OCI-LY7 (cell line): ENCODE data around the gene IGSF9. TPM values are rescaled to one million over a fixed set of nuclear protein-coding genes. Genes with fewer than 3 reads are reported as not detected.
A peak's percentile ranks its signal among the peaks of the same experiment; 100 is the strongest.

Source experiments
- BruUV-seq: library from RNA; stranded (reverse); fragments of 400-500 nt; replicated peaks from 2 replicates; lab custom pipeline; 2021; lab: Mats Ljungman, UMichigan
- CTCF ChIA-PET: fragments of 300-600 bp; sonication (Branson Sonifier 250); formaldehyde crosslinking; loops from one replicate; lab custom pipeline; 2022; ENCODE audit warnings: antibody characterized with exemption; ENCODE audit not compliant: unreplicated experiment; lab: Charles Lee
- POLR2A ChIA-PET: fragments of 300-600 bp; sonication (Branson Sonifier 250); formaldehyde crosslinking; loops from one replicate; lab custom pipeline; 2022; ENCODE audit warnings: antibody characterized with exemption; lab: Charles Lee
- DNase-seq: peaks from one replicate; pipeline ENCODE4 v3.0.0-alpha.2; 2015; ENCODE audit warnings: low spot score
- H2AFZ ChIP-seq: fragments of 200-600 bp; sonication (generic), shearing (Covaris generic); 2 replicates; pipeline ENCODE4 v1.6.1; 2014; ENCODE audit warnings: mild to moderate bottlenecking, antibody characterized with exemption, low read length, moderate library complexity
- H3K27ac ChIP-seq: fragments of 200-600 bp; sonication (generic); 2 replicates; pipeline ENCODE4 v1.5.1; 2014; ENCODE audit warnings: mixed run types, low read depth, mild to moderate bottlenecking, moderate library complexity, low read length, inconsistent platforms; ENCODE audit not compliant: poor library complexity, severe bottlenecking
- H3K36me3 ChIP-seq: fragments of 200-600 bp; sonication (generic); 2 replicates; pipeline ENCODE4 v1.6.1; 2014; ENCODE audit warnings: mild to moderate bottlenecking, antibody characterized with exemption, low read length, moderate library complexity, mixed read lengths; ENCODE audit not compliant: insufficient read depth
- H3K4me1 ChIP-seq: fragments of 200-600 bp; sonication (generic); 2 replicates; pipeline ENCODE4 v1.5.1; 2014; ENCODE audit warnings: mild to moderate bottlenecking, low read length; ENCODE audit not compliant: insufficient read depth, poor library complexity, severe bottlenecking
- H3K4me2 ChIP-seq: fragments of 200-600 bp; sonication (generic); 2 replicates; pipeline ENCODE4 v1.6.1; 2014; ENCODE audit warnings: mild to moderate bottlenecking, low read length
- H3K4me3 ChIP-seq: fragments of 200-600 bp; sonication (generic); 2 replicates; pipeline ENCODE4 v1.5.1; 2014; ENCODE audit warnings: mild to moderate bottlenecking, low read depth, low read length; ENCODE audit not compliant: poor library complexity, severe bottlenecking
- H3K79me2 ChIP-seq: fragments of 200-600 bp; sonication (generic); 2 replicates; pipeline ENCODE4 v1.6.1; 2016; ENCODE audit warnings: low read depth, mild to moderate bottlenecking, low read length, moderate library complexity, mixed read lengths; ENCODE audit not compliant: insufficient read depth
- H3K9me2 ChIP-seq: fragments of 200-600 bp; sonication (generic); 2 replicates; pipeline ENCODE4 v1.6.1; 2016; ENCODE audit warnings: mild to moderate bottlenecking, low read length, mixed read lengths; ENCODE audit not compliant: insufficient read depth
- H3K9me3 ChIP-seq: fragments of 200-600 bp; sonication (generic); 2 replicates; pipeline ENCODE4 v1.6.1; 2014; ENCODE audit warnings: mild to moderate bottlenecking, mixed run types, low read length, mixed read lengths
- H4K20me1 ChIP-seq: fragments of 200-600 bp; sonication (generic); 2 replicates; pipeline ENCODE4 v1.6.1; 2014; ENCODE audit warnings: mild to moderate bottlenecking, antibody characterized with exemption, low read length, moderate library complexity, mixed read lengths; ENCODE audit not compliant: insufficient read depth
- EZH2phosphoT487 ChIP-seq: fragments of 200-600 bp; sonication (generic); IDR thresholded peaks from 2 replicates; pipeline ENCODE4 v1.6.1; 2018; ENCODE audit warnings: low read depth, borderline replicate concordance, mild to moderate bottlenecking, mixed run types, antibody characterized with exemption, low read length, moderate library complexity, mixed read lengths
- intact Hi-C: fragments of 100-400 bp; cut with micrococcal nuclease; formaldehyde crosslinking; loops from one replicate; pipeline ENCODE4 v1.10.0; 2022; ENCODE audit not compliant: unreplicated experiment
- total RNA-seq, 2 experiments: library from RNA; depleted of rRNA in 1 of 2; stranded (reverse); fragments of >200 nt in 1 of 2; shearing (Covaris generic) in 1 of 2; gene quantifications; 2 replicates each; pipeline ENCODE4 v1.2.3, GENCODE V29; 2014 to 2022
- TF ChIP-seq, protein P1 (sequence below): fragments of 200-600 bp; sonication (generic); conservative IDR thresholded peaks from 2 replicates; pipeline ENCODE4 v1.5.1; 2014; ENCODE audit warnings: mild to moderate bottlenecking, antibody characterized with exemption, low read length, moderate library complexity, mixed read lengths

Gene IGSF9
- total RNA-seq, 2 experiments from 2014 or later = not detected

DNA sequence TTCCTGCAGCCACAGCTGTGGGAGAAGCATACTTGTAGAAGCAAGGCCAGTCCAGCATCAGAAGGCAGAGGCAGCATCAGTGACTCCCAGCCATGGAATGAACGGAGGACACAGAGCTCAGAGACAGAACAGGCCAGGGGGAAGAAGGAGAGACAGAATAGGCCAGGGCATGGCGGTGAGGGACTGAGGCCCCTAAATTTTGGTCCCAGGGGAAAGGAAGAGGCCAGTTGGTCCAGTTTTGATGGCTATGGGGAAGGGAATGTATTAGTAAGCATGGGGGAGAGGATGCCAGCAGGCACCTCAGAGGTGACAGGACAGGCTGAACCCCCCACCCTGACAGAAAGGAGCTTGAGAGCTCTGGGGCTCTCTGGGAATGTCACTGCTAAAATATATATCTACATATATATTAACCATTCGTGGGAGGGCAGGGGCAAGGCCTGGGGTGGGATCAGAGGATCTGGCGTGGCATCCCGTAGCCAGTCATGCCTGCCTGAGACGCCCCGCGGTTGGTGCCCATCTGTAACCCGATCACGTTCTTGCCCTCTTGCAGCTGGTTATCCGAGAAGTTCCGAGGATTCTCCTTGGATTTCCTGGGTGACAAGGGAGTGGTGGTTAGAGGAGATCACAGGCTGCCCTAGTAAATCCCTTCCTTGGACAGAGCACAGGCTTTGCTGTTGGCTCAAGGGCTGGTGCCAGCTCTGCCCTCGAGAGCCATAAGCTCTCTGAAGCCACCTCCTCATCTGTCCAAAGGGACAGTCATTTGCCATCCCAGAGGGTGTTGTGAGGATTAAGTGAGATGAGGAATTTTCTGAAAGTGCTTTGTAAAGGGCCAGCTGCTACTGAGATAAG lies 26.8 kb downstream of the IGSF9 start:
- Histone ChIP-seq H3K36me3 (peaks cover 49% of the 10 kb centered on the region), H3K79me2 (peaks cover 30% of the 10 kb centered on the region; the same call in 1 of the 2 replicates), H3K9me2 (no peaks in the 10 kb centered on the region), H3K4me2 (no peak overlapping the region), H3K4me3 (no peak overlapping the region), H3K27ac (no peak overlapping the region), H2AFZ (no peak overlapping the region), H3K4me1 (peaks cover 30% of the 10 kb centered on the region), H4K20me1 (no peaks in the 10 kb centered on the region), H3K9me3 (no peaks in the 10 kb centered on the region)
- no peak for TF ChIP-seq EZH2phosphoT487
- TF ChIP-seq, protein P1, sequence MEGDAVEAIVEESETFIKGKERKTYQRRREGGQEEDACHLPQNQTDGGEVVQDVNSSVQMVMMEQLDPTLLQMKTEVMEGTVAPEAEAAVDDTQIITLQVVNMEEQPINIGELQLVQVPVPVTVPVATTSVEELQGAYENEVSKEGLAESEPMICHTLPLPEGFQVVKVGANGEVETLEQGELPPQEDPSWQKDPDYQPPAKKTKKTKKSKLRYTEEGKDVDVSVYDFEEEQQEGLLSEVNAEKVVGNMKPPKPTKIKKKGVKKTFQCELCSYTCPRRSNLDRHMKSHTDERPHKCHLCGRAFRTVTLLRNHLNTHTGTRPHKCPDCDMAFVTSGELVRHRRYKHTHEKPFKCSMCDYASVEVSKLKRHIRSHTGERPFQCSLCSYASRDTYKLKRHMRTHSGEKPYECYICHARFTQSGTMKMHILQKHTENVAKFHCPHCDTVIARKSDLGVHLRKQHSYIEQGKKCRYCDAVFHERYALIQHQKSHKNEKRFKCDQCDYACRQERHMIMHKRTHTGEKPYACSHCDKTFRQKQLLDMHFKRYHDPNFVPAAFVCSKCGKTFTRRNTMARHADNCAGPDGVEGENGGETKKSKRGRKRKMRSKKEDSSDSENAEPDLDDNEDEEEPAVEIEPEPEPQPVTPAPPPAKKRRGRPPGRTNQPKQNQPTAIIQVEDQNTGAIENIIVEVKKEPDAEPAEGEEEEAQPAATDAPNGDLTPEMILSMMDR = no peak
- ChIA-PET POLR2A (interaction anchor here (0.6 kb wide), 2 partner anchors 460 to 1646 kb away, joined by 3 to 5 read pairs; no protein-coding TSS in a partner anchor), CTCF (no interaction called here)
- intact Hi-C loops = no loop called here
- BruUV-seq = TSS peak; percentile 77
- no peak for DNase-seq

DNA sequence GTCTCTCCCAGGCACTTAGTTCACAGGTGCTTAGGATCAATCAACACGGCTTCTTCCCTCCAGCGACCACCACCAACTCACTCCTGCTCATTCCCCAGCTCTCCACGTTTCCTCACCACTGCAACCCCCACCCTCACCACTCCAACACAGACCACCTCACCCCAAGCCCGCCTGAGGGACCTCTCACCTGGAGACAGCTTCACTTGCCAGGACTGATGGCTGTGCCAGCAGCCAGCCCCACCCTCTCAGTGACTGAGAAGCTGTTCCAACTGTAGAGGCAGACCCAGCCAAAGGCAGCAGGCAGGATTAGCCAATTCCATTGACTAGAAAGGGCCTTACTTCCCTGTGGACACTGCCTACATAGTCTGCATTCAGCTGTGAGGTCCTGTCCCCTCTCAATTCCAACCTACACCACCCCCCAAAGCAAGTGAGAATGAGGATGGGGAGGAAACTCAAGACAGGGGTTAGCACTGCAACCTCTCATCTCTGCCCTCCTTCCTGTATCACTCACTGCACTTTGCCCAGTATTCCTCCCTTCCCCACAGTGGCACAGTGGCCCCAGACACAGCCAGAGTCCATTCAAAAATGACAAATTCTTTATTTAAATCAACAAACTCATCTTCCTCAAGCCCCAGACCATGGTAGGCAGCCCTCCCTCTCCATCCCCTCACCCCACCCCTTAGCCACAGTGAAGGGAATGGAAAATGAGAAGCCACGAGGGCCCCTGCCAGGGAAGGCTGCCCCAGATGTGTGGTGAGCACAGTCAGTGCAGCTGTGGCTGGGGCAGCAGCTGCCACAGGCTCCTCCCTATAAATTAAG lies 27.7 kb downstream of the IGSF9 start:
- Histone ChIP-seq H2AFZ (no peak overlapping the region), H3K27ac (no peak overlapping the region), H3K9me2 (no peaks in the 10 kb centered on the region), H3K9me3 (no peaks in the 10 kb centered on the region), H3K36me3 (peaks cover 49% of the 10 kb centered on the region), H4K20me1 (no peaks in the 10 kb centered on the region), H3K79me2 (peaks cover 21% of the 10 kb centered on the region; the same call in 1 of the 2 replicates), H3K4me1 (peaks cover 22% of the 10 kb centered on the region), H3K4me2 (no peak overlapping the region), H3K4me3 (no peak overlapping the region)
- no peak for DNase-seq
- TF ChIP-seq EZH2phosphoT487 = no peak
- TF ChIP-seq, protein P1 = no peak
- no TSS peak for BruUV-seq
- POLR2A ChIA-PET = interaction anchor here (0.6 kb wide), 2 partner anchors 459 to 1645 kb away, joined by 3 to 5 read pairs; no protein-coding TSS in a partner anchor
- CTCF ChIA-PET = no interaction called here
- intact Hi-C loops = no loop called here
